ENCODE measurements around the gene C12orf54. TPM values are rescaled to one million over a fixed set of nuclear protein-coding genes. Genes with fewer than 3 reads are reported as not detected.
"Not testable (repeated sequence)": the region's sequence is repeated elsewhere in the genome, so short reads cannot be mapped to it uniquely, and the experiment has no call there.

Gene C12orf54
- total and polyA plus RNA-seq, 2 of the 8 experiments (the other 6 are each of a cell fraction or from before 2014, with no cell fraction given), result not detected

- no peak for TF ChIP-seq SIN3A (conservative IDR thresholded peaks at IDR 0.05 in 1 of 2, IDR thresholded peaks at IDR 0.05 in 1 of 2; ENCODE audit: low read depth in 1 of 2, low read length in 2 of 2)
These were observed at the start of gene C12orf54 (continued) for GRCh38 chr12:48482198-48482597.

GRCh38 chr12:48434016-48434415, 48.3 kb upstream of the C12orf54 start:
- WGBS, 2 experiments (ENCODE audit: extremely low coverage in 1 of 2, insufficient coverage in 1 of 2, insufficient read length in 1 of 2, insufficient replicate concordance in 2 of 2, low coverage in 1 of 2, low lambda C conversion rate in 2 of 2, missing lambda C conversion rate in 1 of 2), result 89% methylated on average over 9 of the region's 10 CpGs; no CpG with 5 or more reads in 1 of the 2 experiments

More at GRCh38 chr12:48434016-48434415, 48.3 kb upstream of the C12orf54 start:
- H4K20me1 ChIP-seq (replicated peaks in 1 of 2; ENCODE audit: control insufficient read depth in 1 of 2, insufficient read depth in 2 of 2, low read length in 2 of 2); H3K23me2 ChIP-seq (ENCODE audit: low read depth, low read length); H3K27ac ChIP-seq (ENCODE audit: low read depth, low read length); H3K79me2 ChIP-seq (ENCODE audit: control insufficient read depth in 1 of 2, insufficient read depth in 2 of 2, low read length in 2 of 2); POLR2A ChIA-PET (ENCODE audit: partially characterized antibody); H2BK5ac ChIP-seq (ENCODE audit: low read depth, low read length); H4K91ac ChIP-seq (replicated peaks; ENCODE audit: insufficient read length, low read length); H2BK120ac ChIP-seq (replicated peaks; ENCODE audit: low read depth, low read length); H3K36me3 ChIP-seq (ENCODE audit: control insufficient read depth in 2 of 4, insufficient read depth in 4 of 4, low read length in 3 of 4); H4K8ac ChIP-seq (ENCODE audit: extremely low read depth, insufficient read depth, low read length); H3K4me1 ChIP-seq (replicated peaks in 1 of 4; ENCODE audit: control insufficient read depth in 3 of 4, insufficient read depth in 4 of 4, low read length in 3 of 4); H3K23ac ChIP-seq (ENCODE audit: insufficient read length); FAIRE-seq; H2BK12ac ChIP-seq (ENCODE audit: low read depth, low read length); H3K18ac ChIP-seq (ENCODE audit: extremely low read depth, low read length); H3K4ac ChIP-seq (replicated peaks; ENCODE audit: insufficient read length, low read depth, low read length); H3K27me3 ChIP-seq (replicated peaks in 1 of 4; ENCODE audit: control insufficient read depth in 3 of 4, extremely low read depth in 1 of 4, insufficient read depth in 3 of 4, low read length in 3 of 4); H3K4me2 ChIP-seq (ENCODE audit: insufficient read depth in 1 of 2, low read depth in 2 of 2, low read length in 2 of 2); H3K9ac ChIP-seq (replicated peaks in 1 of 4; ENCODE audit: extremely low read depth in 1 of 4, low read depth in 3 of 4, low read length in 3 of 4); H2AK5ac ChIP-seq (ENCODE audit: low read depth, low read length); H2BK20ac ChIP-seq (ENCODE audit: low read length); CTCF ChIA-PET (ENCODE audit: partially characterized antibody); H3K56ac ChIP-seq (replicated peaks; ENCODE audit: insufficient read length, low read depth, low read length); H2BK15ac ChIP-seq (ENCODE audit: low read length); H3K79me1 ChIP-seq (ENCODE audit: low read depth, low read length); H4K5ac ChIP-seq (ENCODE audit: insufficient read length, low read depth, low read length); H2AFZ ChIP-seq (ENCODE audit: low read length); H3K4me3 ChIP-seq (ENCODE audit: extremely low read depth in 1 of 4, insufficient read depth in 2 of 4, low read depth in 3 of 4, low read length in 4 of 4); H3K14ac ChIP-seq (ENCODE audit: insufficient read length); DNase-seq (ENCODE audit: low read depth in 1 of 2, low spot score in 2 of 2): not testable (repeated sequence)
- peaks cover 7 to 11% of the 10 kb centered on the region in 2 experiments; a peak in 2 of 4 replicates for H3K9me3 ChIP-seq (ENCODE audit: insufficient read depth in 2 of 2, low read depth in 1 of 2, low read length in 1 of 2)
